MM.1S (cell line): ENCODE data around the gene NTRK1.

Source experiments
- DNase-seq: peaks from one replicate; pipeline ENCODE4 v3.0.0-alpha.2; 2015
- H2AFZ ChIP-seq: fragments of 300-600 bp; sonication (generic); 2 replicates; pipeline ENCODE4 v1.6.0; 2016; ENCODE audit warnings: antibody characterized with exemption, low read length
- H3F3A ChIP-seq: fragments of 300-600 bp; sonication (generic); 2 replicates; pipeline ENCODE4 v1.6.1; 2016; ENCODE audit warnings: mild to moderate bottlenecking, antibody characterized with exemption, low read length, moderate library complexity, mixed read lengths; ENCODE audit not compliant: insufficient read depth
- H3K27ac ChIP-seq: fragments of 300-600 bp; sonication (generic); 2 replicates; pipeline ENCODE4 v1.5.1; 2016; ENCODE audit warnings: mild to moderate bottlenecking, low read length
- H3K27me3 ChIP-seq: fragments of 300-600 bp; sonication (generic); replicated peaks from 2 replicates; pipeline ENCODE4 v1.6.0; 2016; ENCODE audit warnings: low read length; ENCODE audit not compliant: insufficient read depth
- H3K36me3 ChIP-seq: fragments of 300-600 bp; sonication (generic); replicated peaks from 2 replicates; pipeline ENCODE4 v1.6.1; 2016; ENCODE audit warnings: mild to moderate bottlenecking, low read length, mixed read lengths; ENCODE audit not compliant: insufficient read depth
- H3K4me1 ChIP-seq: fragments of 300-600 bp; sonication (generic); 2 replicates; pipeline ENCODE4 v1.6.1; 2016; ENCODE audit warnings: low read length, mixed read lengths
- H3K4me2 ChIP-seq: fragments of 300-600 bp; sonication (generic); 2 replicates; pipeline ENCODE4 v1.6.0; 2016; ENCODE audit warnings: low read depth, low read length
- H3K4me3 ChIP-seq: fragments of 300-600 bp; sonication (generic); 2 replicates; pipeline ENCODE4 v1.5.1; 2016; ENCODE audit warnings: low read length, mixed read lengths
- H3K79me2 ChIP-seq: fragments of 300-600 bp; sonication (generic); 2 replicates; pipeline ENCODE4 v1.6.1; 2016; ENCODE audit warnings: mixed run types, low read length, mixed read lengths
- H3K9ac ChIP-seq: fragments of 300-600 bp; sonication (generic); 2 replicates; pipeline ENCODE4 v1.6.1; 2016; ENCODE audit warnings: low read length, mixed read lengths
- H3K9me2 ChIP-seq: fragments of 300-600 bp; sonication (generic); replicated peaks from 2 replicates; pipeline ENCODE4 v1.6.1; 2016; ENCODE audit warnings: mild to moderate bottlenecking, low read length, mixed read lengths; ENCODE audit not compliant: insufficient read depth
- H3K9me3 ChIP-seq: fragments of 300-600 bp; sonication (generic); replicated peaks from 2 replicates; pipeline ENCODE4 v1.6.1; 2016; ENCODE audit warnings: mild to moderate bottlenecking, low read length, mixed read lengths; ENCODE audit not compliant: insufficient read depth
- H4K20me1 ChIP-seq: fragments of 300-600 bp; sonication (generic); 2 replicates; pipeline ENCODE4 v1.6.1; 2016; ENCODE audit warnings: mild to moderate bottlenecking, low read length, moderate library complexity, mixed read lengths; ENCODE audit not compliant: insufficient read depth
- EZH2 ChIP-seq: fragments of 300-600 bp; sonication (generic); optimal IDR thresholded peaks from 2 replicates; pipeline ENCODE3; 2017; ENCODE audit warnings: low read depth, mild to moderate bottlenecking, antibody characterized with exemption, low read length, mixed read lengths
- EZH2phosphoT487 ChIP-seq: fragments of 300-600 bp; sonication (generic); IDR thresholded peaks from 2 replicates; pipeline ENCODE4 v1.6.1; 2018; ENCODE audit warnings: antibody characterized with exemption, low read length
- TF ChIP-seq, protein P1 (sequence below): fragments of 300-600 bp; sonication (generic); IDR thresholded peaks from 2 replicates; pipeline ENCODE4 v1.5.1; 2016; ENCODE audit warnings: antibody characterized with exemption, low read length, mixed read lengths

Gene NTRK1

DNA sequence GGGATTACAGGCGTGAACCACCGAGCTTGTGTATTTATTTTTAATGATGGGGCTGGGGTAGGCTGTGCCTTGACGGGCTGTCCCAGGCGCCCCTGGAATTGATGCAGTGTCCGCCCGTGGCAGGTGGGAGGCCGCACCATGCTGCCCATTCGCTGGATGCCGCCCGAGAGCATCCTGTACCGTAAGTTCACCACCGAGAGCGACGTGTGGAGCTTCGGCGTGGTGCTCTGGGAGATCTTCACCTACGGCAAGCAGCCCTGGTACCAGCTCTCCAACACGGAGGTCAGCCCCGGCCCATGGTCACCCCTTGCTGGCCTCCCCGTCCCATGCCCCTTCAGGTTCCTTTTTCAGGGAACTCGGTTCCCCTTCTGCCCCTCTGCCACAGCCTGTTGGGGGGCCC is 19.2 kb downstream of the NTRK1 start:
- Histone ChIP-seq H4K20me1 (no peaks in the 10 kb centered on the region), H3K4me2 (no peak overlapping the region), H3K9me3 (no peaks in the 10 kb centered on the region), H3K4me1 (peaks cover 11% of the 10 kb centered on the region; the same call in 1 of the 2 replicates), H3K9me2 (no peaks in the 10 kb centered on the region), H3K4me3 (no peak overlapping the region), H3K27me3 (peaks cover 44% of the 10 kb centered on the region), H2AFZ (no peak overlapping the region), H3K27ac (no peak overlapping the region), H3F3A (no peaks in the 10 kb centered on the region), H3K9ac (no peak overlapping the region), H3K79me2 (no peaks in the 10 kb centered on the region), H3K36me3 (no peaks in the 10 kb centered on the region)
- no peak for DNase-seq
- no peak for TF ChIP-seq EZH2phosphoT487
- TF ChIP-seq EZH2: no peak
- TF ChIP-seq, protein P1, sequence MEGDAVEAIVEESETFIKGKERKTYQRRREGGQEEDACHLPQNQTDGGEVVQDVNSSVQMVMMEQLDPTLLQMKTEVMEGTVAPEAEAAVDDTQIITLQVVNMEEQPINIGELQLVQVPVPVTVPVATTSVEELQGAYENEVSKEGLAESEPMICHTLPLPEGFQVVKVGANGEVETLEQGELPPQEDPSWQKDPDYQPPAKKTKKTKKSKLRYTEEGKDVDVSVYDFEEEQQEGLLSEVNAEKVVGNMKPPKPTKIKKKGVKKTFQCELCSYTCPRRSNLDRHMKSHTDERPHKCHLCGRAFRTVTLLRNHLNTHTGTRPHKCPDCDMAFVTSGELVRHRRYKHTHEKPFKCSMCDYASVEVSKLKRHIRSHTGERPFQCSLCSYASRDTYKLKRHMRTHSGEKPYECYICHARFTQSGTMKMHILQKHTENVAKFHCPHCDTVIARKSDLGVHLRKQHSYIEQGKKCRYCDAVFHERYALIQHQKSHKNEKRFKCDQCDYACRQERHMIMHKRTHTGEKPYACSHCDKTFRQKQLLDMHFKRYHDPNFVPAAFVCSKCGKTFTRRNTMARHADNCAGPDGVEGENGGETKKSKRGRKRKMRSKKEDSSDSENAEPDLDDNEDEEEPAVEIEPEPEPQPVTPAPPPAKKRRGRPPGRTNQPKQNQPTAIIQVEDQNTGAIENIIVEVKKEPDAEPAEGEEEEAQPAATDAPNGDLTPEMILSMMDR: no peak

GRCh38 chr1:156880473-156880872 is 19.8 kb downstream of the NTRK1 start:
- Histone ChIP-seq H3K36me3 (no peaks in the 10 kb centered on the region), H3K9ac (no peak overlapping the region), H3K4me2 (peak overlapping the region; percentile 34; the same call in 1 of the 2 replicates), H3K9me3 (no peaks in the 10 kb centered on the region), H3K79me2 (no peaks in the 10 kb centered on the region), H3K4me3 (no peak overlapping the region), H3K9me2 (no peaks in the 10 kb centered on the region), H3K27me3 (peaks cover 44% of the 10 kb centered on the region), H2AFZ (no peak overlapping the region), H3K27ac (no peak overlapping the region), H3F3A (no peaks in the 10 kb centered on the region), H4K20me1 (no peaks in the 10 kb centered on the region), H3K4me1 (peaks cover 11% of the 10 kb centered on the region; the same call in 1 of the 2 replicates)
- TF ChIP-seq EZH2phosphoT487: no peak
- TF ChIP-seq EZH2: no peak
- TF ChIP-seq, protein P1: no peak
- peak; percentile 47 for DNase-seq

DNA sequence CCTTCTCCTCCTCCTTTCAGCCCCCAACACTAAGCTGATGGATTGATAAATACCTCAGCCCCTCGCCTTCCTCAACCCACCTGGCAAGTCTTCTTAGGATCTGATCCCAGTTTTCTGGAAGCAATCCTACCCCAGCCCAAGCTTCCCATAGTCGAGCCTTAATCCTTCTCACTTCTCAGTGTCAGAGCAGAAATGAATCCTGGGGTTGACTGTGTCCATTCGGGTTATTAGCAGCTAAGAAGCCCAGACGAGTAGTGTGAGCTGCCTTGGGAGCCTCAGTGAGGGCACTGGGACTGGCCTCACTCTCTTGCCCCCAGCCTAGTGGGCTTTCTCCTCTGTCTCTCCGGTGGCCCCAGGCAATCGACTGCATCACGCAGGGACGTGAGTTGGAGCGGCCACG is 20.4 kb downstream of the NTRK1 start:
- Histone ChIP-seq H4K20me1 (no peaks in the 10 kb centered on the region), H3K4me2 (no peak overlapping the region)

More for the DNA sequence above, 20.4 kb downstream of the NTRK1 start:
- H3K9ac ChIP-seq: no peak overlapping the region
- no peaks in the 10 kb centered on the region for H3K79me2 ChIP-seq
- no peaks in the 10 kb centered on the region for H3F3A ChIP-seq
- no peaks in the 10 kb centered on the region for H3K36me3 ChIP-seq
- peaks cover 11% of the 10 kb centered on the region; the same call in 1 of the 2 replicates for H3K4me1 ChIP-seq
- H3K4me3 ChIP-seq: no peak overlapping the region
- peaks cover 47% of the 10 kb centered on the region for H3K27me3 ChIP-seq
- no peak overlapping the region for H3K27ac ChIP-seq
- TF ChIP-seq EZH2phosphoT487: no peak
- TF ChIP-seq, protein P1: no peak
- H3K9me2 ChIP-seq: no peaks in the 10 kb centered on the region
- no peak for DNase-seq
- H2AFZ ChIP-seq: no peak overlapping the region
- no peaks in the 10 kb centered on the region for H3K9me3 ChIP-seq
